ENCODE results near the gene VENTX.

The VENTX gene

DNA sequence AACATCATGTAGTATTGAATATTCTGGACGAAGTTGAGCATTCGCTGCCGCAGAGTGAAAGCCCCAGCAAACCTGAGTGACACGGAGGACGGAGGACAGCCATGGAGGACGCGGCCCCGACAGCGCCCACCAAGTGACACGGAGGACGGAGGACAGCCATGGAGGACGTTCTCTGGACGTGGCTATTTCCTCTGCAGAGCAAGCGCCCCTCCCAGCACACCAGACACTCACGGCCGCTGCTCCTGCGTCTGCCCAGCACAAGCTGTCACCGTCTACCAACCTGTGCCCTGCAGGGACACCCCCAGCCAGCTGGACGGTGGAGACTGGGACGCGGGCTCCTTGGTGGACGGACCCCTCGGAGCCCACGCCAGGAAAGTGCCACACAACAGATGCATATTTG lies 46.3 kb downstream of the VENTX start:
- no peak overlapping the region for H3K4me3 ChIP-seq (replicated peaks; ENCODE audit: low read depth, low read length)
- DNase-seq (ENCODE audit: extremely low read depth, insufficient read length) = no peak
- H3K27me3 ChIP-seq (replicated peaks; ENCODE audit: control insufficient read depth, insufficient read depth, low read length) = no peaks in the 10 kb centered on the region
- TF ChIP-seq, protein P1, sequence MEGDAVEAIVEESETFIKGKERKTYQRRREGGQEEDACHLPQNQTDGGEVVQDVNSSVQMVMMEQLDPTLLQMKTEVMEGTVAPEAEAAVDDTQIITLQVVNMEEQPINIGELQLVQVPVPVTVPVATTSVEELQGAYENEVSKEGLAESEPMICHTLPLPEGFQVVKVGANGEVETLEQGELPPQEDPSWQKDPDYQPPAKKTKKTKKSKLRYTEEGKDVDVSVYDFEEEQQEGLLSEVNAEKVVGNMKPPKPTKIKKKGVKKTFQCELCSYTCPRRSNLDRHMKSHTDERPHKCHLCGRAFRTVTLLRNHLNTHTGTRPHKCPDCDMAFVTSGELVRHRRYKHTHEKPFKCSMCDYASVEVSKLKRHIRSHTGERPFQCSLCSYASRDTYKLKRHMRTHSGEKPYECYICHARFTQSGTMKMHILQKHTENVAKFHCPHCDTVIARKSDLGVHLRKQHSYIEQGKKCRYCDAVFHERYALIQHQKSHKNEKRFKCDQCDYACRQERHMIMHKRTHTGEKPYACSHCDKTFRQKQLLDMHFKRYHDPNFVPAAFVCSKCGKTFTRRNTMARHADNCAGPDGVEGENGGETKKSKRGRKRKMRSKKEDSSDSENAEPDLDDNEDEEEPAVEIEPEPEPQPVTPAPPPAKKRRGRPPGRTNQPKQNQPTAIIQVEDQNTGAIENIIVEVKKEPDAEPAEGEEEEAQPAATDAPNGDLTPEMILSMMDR (IDR thresholded peaks at IDR 0.05; ENCODE audit: insufficient read depth, low read length, poor library complexity, severe bottlenecking) = no peak
- peaks cover 33% of the 10 kb centered on the region for H3K36me3 ChIP-seq (ENCODE audit: control insufficient read depth, insufficient read depth, low read length)

DNA sequence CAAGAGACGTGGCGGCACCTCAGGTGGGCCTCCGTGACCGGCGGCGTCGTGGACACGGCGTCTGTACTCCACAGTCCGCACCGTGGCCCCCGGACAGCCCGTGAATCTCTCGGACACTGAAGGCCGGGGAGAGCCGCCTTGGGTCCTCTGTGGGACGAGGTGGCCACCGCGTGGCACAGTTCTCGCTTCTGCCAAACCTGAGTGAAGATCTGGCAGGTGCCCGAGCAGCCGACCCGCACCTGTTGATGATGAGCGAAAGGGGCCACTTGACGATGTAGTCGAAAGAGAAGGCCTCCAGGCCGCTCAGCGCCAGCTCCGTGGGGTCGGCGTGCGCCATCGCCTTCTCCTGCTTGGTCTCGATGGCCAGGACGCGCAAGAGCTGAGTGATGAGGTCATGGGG lies 47.6 kb downstream of the VENTX start:
- DNase-seq (ENCODE audit: extremely low read depth, insufficient read length) = no peak
- TF ChIP-seq, protein P1 (IDR thresholded peaks at IDR 0.05; ENCODE audit: insufficient read depth, low read length, poor library complexity, severe bottlenecking) = no peak

DNA sequence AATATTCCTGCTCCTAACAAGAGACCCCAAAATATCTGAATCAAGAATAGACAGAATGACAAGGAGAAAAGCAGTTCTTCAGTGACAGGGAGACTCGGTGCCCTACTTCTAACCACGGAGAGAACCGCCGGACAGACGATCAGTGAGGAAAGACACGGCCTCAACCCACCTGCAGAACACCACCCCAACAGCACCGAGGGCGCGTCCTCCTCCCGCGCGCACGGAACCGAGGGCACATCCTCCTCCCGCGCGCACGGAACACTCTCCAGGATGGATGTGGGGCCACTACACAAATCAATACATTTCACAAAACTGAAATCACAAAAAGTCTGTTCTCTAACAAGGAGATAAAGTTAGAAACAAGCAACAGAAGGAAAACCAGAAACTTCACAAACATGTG lies 48.7 kb downstream of the VENTX start:
- Histone ChIP-seq H3K27me3 (replicated peaks; ENCODE audit: control insufficient read depth, insufficient read depth, low read length) (no peaks in the 10 kb centered on the region), H3K36me3 (ENCODE audit: control insufficient read depth, insufficient read depth, low read length) (peaks cover 33% of the 10 kb centered on the region), H3K4me3 (replicated peaks; ENCODE audit: low read depth, low read length) (no peak overlapping the region)
- no peak for DNase-seq (ENCODE audit: extremely low read depth, insufficient read length)
- TF ChIP-seq, protein P1 (IDR thresholded peaks at IDR 0.05; ENCODE audit: insufficient read depth, low read length, poor library complexity, severe bottlenecking) = no peak

More for the DNA sequence above, 47.6 kb downstream of the VENTX start:
- H3K36me3 ChIP-seq (ENCODE audit: control insufficient read depth, insufficient read depth, low read length) = peaks cover 35% of the 10 kb centered on the region
- H3K27me3 ChIP-seq (replicated peaks; ENCODE audit: control insufficient read depth, insufficient read depth, low read length) = no peaks in the 10 kb centered on the region
- no peak overlapping the region for H3K4me3 ChIP-seq (replicated peaks; ENCODE audit: low read depth, low read length)

DNA sequence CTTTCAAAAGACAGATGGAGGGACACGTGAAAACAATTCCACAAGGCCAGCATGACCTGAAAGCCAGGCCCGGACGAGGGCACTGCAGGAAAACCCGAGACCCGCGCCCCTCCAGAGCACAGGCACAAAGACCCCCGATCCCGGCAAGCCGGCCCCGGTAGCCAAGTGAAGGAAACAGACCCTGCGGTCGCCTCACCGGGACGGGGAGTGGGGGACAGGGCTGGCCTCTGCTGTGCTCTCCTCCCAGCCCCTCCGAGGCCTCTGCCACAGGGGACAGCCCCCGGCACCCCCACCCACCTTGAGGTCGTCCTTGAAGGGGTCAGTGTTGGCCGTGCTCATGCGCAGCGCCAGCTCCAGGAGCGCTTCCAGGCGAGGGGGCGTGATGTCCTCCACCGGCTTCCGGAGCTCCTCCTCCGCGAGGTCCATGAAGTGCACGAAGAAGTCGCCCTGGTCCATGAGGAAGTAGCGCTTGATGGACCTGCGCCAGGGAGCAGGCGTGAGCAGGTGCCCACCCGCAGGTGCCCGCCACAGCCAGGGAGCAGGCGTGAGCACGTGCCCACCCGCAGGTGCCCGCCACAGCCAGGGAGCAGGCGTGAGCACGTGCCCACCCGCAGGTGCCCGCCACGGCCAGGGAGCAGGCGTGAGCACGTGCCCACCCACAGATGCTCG lies 50.3 kb downstream of the VENTX start:
- Histone ChIP-seq H3K27me3 (replicated peaks; ENCODE audit: control insufficient read depth, insufficient read depth, low read length) (no peaks in the 10 kb centered on the region), H3K4me3 (replicated peaks; ENCODE audit: low read depth, low read length) (no peak overlapping the region), H3K36me3 (ENCODE audit: control insufficient read depth, insufficient read depth, low read length) (peaks cover 30% of the 10 kb centered on the region)
- no peak for DNase-seq (ENCODE audit: extremely low read depth, insufficient read length)
- TF ChIP-seq, protein P1 (IDR thresholded peaks at IDR 0.05; ENCODE audit: insufficient read depth, low read length, poor library complexity, severe bottlenecking) = no peak

DNA sequence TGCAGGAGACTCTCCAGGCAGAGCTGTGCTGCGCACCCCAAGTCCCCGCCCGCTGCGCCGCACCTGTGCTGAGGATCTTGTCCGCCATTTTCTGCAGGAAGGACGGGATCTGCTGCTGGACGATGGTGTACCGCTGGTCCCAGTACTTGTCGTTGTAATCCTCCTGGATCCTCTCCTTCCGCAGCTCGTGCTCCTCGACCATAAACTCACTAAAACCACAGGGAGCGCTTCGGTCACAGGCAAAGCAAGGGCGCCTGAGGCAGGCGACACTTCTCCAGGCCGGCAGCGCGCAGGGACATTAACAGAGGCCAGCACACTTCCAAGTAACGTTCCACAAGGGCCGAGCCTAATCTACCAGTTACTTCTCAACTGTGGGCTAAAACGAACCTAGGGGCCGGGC lies 52.1 kb downstream of the VENTX start:
- peaks cover 29% of the 10 kb centered on the region for H3K36me3 ChIP-seq (ENCODE audit: control insufficient read depth, insufficient read depth, low read length)
- DNase-seq (ENCODE audit: extremely low read depth, insufficient read length) = no peak
- no peaks in the 10 kb centered on the region for H3K27me3 ChIP-seq (replicated peaks; ENCODE audit: control insufficient read depth, insufficient read depth, low read length)
- H3K4me3 ChIP-seq (replicated peaks; ENCODE audit: low read depth, low read length) = no peak overlapping the region
- TF ChIP-seq, protein P1 (IDR thresholded peaks at IDR 0.05; ENCODE audit: insufficient read depth, low read length, poor library complexity, severe bottlenecking) = no peak

All from GM06990 (cell line).